Fibroblast of lung (primary cell): ENCODE data around the gene SEMA6A.

Source experiments
- CTCF ChIP-seq, 2 donors: IDR thresholded peaks in 1 of 2; conservative IDR thresholded peaks in 1 of 2; 1 replicate in 1 of 2; 2 replicates in 1 of 2; pipeline ENCODE4 v1.5.1; 2011 to 2012; ENCODE audit warnings: low read length in 2 of 2, control low read depth in 1 of 2, inconsistent platforms in 1 of 2, low read depth in 1 of 2, mild to moderate bottlenecking in 1 of 2
- EZH2 ChIP-seq: IDR thresholded peaks from 2 replicates; pipeline ENCODE4 v1.5.1; 2012; ENCODE audit warnings: low read length, control low read depth, mild to moderate bottlenecking; ENCODE audit errors: missing control alignments

DNA sequence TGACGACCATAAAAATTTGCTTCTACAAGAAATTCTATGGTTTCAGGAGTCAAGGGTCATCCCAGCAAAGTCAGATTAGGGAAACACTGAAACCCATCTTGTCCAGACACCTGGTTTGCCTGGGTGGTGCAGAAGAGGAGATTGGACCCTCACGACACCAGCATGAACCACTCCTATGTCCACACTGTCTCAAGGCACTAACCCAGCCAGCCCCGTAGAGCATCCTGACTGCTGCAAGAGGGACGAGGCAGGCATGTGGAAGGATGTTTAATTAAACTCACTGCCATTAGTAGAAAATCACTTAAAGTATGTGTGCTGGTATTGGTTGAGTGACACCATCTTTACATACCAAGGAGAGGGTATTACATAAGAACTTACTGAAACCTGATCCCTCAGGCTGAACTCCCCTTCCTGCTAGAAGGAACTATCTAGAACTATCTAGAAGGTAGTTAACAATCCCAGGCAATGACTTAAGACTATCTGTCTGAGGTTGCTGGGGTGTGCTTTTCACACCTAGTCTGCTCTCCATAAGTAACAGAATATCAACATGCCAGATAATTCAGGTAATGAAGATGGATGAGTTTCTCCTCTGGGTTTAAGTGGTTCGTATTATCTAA is 93.6 kb downstream of the SEMA6A start:
- TF ChIP-seq CTCF (conservative IDR thresholded peaks at IDR 0.05 in 1 of 2, IDR thresholded peaks at IDR 0.05 in 1 of 2; ENCODE audit: low read depth in 1 of 2, low read length in 2 of 2): no peak
- no peak for TF ChIP-seq EZH2
